HTERT RPE-1 (cell line): ENCODE data around the gene CPXM1.
"Not testable (repeated sequence)": the region's sequence is repeated elsewhere in the genome, so short reads cannot be mapped to it uniquely, and the experiment has no call there.

ENCODE experiments used
- in situ Hi-C: fragments of 300-500 bp; cut with MboI; formaldehyde crosslinking; loops from 4 replicates; pipeline ENCODE4 v1.14.3; 2020; ENCODE audit warnings: low sequenced_read_pairs

Gene CPXM1

DNA sequence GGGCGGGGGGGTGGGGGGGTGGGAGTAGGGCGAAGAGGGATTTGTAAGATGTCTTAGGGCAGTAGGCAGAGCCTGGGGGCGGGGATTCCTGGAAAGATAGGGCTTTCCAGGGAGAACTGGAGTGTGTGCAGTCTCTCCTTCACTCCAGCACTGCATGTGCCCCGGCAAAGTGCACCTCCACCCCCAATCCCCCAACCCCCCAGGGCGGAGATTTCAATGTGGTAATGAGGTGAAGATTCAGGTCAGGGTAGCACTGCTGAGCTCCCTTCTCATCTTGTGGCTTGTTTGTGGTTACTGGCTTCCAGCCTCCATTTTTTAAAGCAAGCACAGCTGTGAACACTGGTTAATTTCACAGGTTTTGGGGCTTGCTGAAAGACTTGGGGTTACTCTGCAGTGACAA, 21.6 kb upstream of the CPXM1 start:
- in situ Hi-C loops = no loop called here

DNA sequence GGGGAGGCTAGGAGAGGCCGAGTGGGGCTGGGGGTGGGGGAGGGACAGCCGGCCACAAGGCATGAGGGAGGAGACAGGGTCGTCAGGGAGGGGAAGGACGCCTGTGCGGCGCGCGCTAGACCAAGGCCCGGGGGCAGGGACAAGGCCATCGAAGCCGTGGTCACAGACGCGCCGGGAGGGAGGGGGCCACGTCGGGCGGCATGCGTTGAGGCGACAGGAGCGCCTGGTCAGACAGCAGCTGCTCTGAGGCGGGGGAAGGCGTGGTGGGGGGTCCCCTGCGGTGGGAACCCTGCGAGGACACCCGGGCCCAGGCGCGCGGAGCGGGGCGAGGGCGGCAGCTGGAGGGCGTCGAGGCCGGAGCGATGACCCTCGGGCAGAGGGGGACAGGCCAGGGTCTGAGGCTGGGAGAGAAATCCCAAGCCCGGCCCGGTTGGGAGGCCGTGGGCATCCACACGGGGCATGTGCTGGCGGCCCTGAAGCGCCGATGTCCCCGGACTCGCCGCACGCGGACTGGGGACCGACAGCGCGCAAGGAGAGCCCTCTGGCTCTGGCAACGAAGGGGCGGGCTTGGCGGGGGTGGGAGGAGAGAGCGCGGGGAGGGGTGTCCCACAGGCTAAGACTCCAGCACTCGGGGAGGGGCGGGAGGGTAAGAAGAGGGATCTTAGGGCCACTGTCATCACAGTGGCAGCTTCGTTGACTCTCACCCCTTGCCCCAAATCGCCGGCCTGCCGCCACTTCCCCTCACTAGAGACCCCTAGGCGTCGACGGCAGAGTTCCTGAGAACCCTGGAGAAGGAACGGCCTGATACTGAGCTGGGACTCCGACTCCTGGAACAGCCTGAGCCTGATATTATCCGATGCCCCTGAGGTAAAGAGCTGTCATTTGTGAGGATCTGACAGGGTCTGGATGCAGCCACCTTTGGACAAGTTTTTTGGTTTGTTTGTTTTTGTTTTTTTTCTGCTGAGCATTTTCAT, 20.8 kb upstream of the CPXM1 start:
- in situ Hi-C loops = no loop called here

DNA sequence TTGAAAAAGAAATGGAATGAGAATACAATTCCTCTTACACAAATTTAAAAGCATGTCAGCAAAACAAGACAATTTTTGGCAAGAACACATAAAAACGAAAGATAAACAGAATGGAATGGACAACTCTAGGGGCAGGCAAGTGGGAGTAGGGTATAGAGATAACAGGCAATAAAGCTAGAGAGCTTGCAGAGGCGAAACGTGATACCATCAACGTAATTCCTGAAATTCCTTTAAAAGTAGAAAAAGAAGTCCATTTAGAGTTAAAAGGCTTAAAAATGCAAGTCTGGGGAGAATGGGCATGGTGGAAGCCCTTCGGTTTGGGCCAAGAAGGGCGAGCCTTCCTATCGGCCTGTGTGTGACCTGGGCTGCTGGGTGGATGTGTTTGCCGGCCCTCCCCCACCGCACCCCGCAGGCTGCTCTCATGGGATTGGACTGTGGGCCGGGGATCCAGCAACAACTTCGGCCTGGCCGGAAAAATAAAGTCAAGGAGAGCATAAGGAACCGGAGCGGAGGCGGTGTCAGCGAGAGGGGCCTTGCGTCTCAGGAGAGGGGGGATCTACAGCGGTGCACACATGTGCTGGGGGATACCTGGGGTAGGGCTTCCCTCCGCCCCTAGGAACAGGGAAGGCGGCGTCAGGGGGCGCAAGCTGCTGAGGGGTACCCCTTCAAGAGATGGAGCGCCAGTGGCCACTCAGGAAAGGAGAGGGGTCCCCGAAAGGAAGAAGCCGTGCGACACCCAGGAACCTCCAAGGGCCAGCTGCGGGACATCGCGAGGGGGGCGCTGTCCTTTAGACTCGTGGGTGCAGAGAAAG, 19.9 kb upstream of the CPXM1 start:
- in situ Hi-C loops = no loop called here

DNA sequence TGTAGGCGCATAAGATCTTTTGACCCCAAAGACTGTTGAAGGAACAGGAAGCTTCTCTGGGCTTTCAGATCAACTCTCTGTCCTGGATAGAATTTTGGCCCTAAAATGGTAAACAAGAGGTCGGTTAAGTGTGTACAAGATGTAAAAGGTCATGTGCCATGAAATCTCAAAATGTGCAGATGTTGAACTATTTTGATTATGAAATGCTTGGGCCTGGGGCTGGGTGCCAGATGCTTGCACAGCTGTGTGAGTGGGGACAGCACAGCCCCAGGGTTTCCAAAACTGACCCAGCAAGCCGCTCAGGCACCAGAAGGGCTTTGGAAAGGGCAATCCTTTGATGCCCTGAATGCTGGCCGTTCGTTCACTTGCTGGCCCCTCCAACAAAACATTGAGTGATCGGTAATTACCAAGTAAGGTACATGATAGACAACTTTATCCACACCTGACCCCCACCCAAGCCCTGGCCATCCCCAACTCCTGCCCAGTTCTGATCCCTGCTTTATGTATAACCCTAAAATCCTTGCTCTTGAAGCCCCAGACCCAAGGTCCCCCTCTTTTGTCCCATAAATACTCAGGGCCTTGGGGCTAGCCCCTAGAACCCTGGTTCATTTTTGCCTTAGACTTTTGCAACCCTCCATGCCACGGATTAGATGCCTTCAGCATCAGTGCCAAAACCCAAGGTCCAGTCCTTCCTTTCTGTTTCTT, 17.6 kb upstream of the CPXM1 start:
- in situ Hi-C loops = no loop called here

DNA sequence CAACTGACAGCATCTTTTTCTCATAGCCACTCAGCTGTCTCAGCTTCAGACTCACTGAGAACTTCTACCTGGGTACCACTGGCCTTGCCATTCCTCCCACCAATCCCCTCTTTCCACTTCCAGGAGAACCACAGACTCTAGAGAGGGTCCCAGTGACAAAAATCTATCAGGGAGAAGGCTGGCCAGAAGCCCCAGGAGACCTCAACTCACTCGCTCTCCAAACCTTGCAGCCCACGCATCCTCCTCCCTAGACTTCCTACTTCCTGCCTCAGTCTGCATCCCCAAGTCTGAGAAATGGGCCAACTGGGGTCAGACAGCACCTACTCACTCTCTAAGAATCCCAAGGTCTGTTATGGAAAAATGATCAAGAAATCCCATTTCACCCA, 16.9 kb upstream of the CPXM1 start:
- in situ Hi-C loops = no loop called here

DNA sequence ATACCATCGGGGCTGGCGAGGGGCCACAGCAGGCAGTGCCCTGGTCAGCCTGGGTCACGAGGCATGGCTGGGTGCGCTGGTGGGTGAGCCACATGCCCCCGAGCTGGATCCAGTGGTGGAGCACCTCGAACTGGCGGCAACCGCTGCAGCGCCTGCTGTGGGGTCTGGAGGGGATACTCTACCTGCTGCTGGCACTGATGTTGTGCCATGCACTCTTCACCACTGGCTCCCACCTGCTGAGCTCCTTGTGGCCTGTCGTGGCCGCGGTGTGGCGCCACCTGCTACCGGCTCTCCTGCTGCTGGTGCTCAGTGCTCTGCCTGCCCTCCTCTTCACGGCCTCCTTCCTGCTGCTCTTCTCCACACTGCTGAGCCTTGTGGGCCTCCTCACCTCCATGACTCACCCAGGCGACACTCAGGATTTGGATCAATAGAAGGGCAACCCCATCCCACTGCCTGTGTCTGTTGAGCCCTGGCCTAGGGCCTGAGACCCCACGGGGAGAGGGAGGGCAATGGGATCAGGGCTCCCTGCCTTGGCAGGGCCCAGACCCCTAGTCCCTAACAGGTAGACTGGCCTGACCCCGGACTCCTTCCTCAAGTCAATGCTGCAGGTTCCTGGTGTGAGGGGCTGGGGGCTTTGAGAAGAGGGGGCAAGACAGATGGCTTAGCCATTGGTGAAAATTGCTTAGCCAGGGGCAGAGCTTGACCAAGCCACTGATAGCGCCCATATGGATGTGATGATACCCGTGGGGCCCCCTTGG, 16.3 kb upstream of the CPXM1 start:
- in situ Hi-C loops = no loop called here

DNA sequence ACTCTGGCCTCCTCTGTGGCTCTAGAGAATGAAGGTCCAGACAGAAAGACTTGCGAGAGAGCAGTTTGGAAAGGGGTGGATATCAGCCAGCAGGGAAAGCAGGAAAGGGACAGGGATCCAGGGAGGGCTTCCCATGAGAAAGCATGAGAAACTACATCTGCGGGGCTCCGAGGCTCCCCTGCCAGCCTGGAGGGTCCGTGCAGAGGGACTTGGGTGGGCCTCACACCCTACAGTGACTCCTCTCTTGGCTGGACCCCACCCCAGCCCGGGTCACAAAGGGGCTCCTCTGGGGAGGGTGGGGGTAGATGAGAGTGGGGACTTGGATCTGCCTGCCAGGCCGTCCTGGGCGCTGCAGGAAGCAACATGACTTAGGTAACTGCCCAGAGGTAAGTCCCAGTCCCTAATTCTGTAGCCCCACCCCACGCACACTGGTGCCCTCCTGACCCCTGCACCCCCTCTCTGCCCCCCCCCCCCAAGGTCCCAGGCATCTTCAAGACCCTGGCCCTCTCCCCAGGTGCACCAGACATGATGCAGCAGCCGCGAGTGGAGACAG, 15.7 kb upstream of the CPXM1 start, which contains the start of gene TMEM239:
TSS of gene TMEM239 (plus strand) at position 335 of the 553 bp plus-strand sequence. CDS start at position 526, 191 bp downstream.
- in situ Hi-C loops = no loop called here

DNA sequence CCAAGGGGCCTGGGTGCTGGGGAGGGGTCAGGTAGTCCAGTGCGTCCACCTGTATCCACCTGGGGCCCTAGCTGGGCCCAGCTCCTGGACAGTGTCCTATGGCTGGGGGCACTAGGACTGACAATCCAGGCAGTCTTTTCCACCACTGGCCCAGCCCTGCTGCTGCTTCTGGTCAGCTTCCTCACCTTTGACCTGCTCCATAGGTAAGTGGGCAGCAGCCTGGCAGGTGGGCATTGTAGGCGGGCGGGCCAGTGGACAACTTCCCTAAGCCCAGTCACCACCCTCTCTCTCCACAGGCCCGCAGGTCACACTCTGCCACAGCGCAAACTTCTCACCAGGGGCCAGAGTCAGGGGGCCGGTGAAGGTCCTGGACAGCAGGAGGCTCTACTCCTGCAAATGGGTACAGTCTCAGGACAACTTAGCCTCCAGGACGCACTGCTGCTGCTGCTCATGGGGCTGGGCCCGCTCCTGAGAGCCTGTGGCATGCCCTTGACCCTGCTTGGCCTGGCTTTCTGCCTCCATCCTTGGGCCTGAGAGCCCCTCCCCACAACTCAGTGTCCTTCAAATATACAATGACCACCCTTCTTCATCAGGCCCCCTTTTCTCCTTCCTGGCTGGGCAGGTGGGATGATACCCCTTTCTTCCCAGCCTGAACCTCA, 14.9 kb upstream of the CPXM1 start:
- in situ Hi-C loops = no loop called here

DNA sequence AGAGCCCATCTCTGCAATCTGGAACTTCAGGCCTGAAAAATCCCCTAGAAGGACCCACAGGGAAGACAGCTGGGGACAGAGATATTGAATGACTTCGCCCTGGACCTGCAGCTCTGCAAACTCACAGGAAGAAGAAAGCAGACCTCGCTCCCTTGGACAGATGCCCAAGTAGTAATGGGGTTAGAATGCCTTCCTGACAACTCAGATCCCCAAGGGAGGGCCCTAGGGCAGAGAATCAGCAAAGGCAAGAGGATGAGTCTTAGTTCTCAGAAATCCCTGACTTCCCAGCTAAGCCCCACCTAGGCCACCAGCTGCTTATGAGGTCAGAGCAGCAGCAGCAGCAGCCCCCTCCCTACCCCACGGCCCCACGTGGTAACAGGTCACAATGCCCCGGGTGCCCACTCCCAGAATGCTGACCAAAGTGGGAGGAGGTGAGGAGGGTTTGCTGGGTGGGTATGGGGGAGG, 14.2 kb upstream of the CPXM1 start, which contains the start of gene C20orf141:
TSS of gene C20orf141 (plus strand) at position 401 of the 465 bp plus-strand sequence. CDS start 198 bp downstream, outside the sequence.
- in situ Hi-C loops = no loop called here

DNA sequence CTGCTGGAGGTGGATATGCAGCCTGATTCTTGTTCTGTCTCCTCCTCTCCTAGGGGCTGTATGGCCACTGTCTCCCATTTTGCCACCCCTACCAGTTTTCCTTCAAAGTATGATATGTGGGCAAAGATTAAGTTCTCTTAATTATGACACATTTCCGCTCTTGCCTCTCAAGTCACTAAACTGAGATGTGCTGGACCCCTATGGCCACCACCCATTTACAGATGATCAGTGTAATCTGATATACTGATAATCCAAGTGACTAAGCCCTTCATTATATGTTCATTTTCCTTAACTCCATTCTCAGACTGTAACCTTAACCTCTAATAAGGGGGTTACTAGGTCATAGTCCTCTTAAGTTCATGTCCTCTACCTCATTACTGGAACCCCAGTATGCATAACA, 13.6 kb upstream of the CPXM1 start:
- in situ Hi-C loops = no loop called here

DNA sequence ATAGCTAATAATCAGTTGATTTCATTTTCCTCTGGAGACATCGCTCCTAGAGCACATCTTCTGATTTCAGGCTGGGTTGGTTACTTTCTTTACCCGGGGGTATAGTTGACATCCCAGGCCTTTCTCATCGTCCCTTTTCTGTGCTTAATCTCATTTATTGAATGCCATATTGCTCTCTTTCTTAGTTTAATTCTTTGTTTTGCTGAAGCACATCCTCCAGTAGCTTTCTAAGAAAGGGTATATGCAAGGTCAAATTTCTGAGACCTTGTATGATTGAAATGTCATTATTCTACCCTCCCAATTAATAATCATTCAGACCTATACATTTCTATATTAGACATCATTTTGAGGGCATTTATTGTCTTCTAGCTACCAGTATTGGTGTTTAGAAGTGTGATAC, 11.8 kb upstream of the CPXM1 start:
- in situ Hi-C loops = no loop called here

DNA sequence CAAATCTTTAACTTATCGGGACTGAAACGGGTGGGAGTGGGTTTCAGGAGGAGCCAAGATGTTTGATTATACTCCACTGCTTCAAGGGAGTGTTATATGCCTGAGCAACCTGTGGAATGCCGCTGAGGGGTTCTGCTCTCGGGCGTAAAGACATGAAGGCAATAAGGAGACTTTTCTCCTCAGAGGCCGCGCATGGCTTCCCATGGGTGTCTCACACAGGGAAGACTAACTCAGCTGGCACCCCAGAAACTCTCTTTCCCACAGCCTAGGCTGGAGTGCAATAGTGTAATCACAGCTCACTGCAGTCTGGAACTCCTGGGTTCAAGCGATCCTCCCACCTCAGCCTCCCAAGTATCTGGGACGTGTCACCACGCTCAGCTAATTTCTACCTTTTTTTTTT, 9.3 kb upstream of the CPXM1 start:
- in situ Hi-C loops = no loop called here

DNA sequence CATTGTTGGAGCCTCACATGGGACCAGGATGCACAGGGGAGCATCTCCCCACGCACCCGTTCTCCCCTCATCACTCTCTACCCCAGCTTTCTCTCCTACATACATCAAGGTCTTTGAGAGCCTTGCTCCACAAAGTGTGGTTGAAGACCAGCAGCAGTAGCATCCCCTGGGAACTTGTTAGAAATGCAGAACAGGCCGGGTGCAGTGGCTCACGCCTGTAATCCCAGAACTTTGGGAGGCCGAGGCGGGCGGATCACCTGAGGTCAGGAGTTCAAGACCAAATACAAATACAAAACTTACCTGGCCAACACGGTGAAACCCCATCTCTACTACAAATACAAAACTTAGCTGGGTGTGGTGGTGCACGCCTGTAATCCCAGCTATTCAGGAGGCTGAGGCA, 7.5 kb upstream of the CPXM1 start:
- in situ Hi-C loops = not testable (repeated sequence)

DNA sequence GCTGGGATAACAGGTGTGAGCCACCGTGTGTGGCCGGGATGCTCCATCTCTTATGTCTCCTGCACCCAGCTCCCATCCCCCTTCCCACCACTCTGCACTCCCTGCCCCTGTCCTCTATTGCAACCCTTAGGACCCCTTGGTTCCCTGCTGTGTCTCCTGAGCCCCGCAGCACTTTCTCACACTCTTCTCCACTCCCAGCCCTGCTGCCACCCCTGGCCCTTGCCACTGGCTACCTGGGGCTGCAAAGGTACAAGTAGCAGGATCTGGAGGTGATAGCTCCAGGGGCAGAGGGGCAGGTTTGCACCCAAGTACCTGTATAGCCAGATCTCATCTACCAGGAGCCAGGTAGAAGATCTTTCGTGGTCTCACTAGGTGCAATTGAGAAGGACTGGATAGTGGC, 6.6 kb upstream of the CPXM1 start:
- in situ Hi-C loops = no loop called here

DNA sequence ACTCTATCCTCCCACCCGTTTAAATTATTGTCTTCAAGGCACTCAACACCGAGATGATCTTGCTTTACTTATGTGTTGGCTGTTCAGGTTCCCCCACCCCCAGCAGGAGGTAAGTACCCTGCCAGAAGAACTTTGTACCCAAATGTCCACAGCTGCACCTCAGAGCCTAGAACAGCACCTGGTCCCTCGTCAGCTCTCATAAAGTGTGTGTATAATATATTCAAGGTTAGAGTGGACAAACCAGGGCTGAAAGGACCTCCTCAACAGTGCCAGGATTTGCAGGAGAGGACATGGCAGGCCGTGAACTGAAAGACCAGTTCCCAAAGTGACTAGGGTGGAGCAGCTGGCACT, 5.9 kb upstream of the CPXM1 start:
- in situ Hi-C loops = no loop called here

DNA sequence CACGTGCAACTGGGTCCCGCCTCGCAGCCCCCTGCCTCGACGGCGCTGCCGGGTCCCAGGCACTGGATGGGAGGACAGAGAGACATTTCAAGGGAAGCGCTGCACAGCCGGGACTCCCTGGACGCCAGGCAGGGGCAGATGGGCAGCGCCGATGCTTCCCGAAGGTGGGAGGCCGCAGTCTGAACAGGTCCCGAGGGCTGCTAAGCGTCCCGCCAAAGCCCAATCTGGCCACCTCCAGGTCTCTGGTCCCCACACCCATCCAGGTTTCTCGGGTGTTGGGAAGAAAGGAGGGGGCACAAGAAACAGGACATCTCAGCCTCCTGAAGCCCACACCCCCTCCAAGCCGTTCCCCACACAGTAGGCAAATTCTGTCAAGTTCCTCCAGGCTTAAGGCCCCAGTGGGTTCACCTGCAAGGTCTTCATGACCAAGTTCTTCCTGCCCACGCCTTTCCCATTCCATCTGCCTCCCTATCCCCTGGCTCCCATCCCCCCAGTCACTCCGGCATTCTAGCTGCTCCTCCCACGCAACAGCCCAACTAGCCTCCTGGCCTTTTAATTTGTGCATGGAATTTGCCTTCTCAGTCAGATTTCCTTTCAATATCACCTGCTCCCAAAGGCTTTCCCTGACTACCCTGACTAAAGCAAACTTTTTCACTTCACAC, 5.4 kb upstream of the CPXM1 start:
- in situ Hi-C loops = no loop called here

DNA sequence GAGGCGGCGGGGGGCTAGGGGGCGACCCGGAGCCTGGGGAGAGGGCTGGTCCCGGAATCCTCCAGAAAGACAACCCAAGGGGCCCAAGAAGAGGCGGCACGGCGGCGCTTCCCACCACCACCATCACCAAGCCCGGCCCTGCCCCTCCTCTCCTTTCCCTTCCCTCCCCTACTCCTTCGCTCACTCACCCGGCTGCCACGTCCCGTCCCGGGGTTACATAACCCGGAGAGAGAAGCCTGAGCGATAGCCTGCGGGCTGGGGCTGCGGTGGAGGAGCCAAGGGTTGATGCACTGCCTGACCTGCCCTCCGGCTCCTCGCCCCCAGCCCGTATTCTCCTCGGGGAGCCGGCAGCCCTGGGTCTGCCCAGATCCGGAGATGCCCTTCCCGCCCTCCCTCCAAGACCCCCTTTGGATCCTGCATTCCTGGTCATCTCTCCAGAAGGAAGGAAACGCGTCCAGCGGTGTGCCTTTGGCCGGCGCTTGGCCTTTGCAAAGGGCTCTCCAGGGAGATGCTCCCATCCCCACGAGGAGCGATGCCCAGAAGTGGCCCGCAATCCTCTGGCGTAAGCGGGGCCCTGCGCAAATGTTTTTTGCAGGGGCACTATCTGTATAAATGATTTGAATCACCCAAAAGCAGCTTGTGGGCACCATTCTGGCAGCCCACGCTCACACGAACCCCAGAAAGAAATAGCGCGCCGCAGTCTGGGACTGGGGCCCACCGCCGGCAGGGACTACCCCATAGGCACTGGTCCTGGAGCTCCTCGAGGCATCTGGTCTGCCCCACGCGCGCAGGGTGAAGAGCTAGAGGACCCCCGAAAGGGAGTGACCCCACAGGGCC, 4.6 kb upstream of the CPXM1 start:
- in situ Hi-C loops = no loop called here
